ENCODE measurements around the gene TSHZ2. TPM values are rescaled to one million over a fixed set of nuclear protein-coding genes. Genes with fewer than 3 reads are reported as not detected.

The TSHZ2 gene
- total and polyA plus RNA-seq, 2 of the 4 experiments (the other 2 are of a cell fraction) = under 0.01 to 0.02 TPM

DNA sequence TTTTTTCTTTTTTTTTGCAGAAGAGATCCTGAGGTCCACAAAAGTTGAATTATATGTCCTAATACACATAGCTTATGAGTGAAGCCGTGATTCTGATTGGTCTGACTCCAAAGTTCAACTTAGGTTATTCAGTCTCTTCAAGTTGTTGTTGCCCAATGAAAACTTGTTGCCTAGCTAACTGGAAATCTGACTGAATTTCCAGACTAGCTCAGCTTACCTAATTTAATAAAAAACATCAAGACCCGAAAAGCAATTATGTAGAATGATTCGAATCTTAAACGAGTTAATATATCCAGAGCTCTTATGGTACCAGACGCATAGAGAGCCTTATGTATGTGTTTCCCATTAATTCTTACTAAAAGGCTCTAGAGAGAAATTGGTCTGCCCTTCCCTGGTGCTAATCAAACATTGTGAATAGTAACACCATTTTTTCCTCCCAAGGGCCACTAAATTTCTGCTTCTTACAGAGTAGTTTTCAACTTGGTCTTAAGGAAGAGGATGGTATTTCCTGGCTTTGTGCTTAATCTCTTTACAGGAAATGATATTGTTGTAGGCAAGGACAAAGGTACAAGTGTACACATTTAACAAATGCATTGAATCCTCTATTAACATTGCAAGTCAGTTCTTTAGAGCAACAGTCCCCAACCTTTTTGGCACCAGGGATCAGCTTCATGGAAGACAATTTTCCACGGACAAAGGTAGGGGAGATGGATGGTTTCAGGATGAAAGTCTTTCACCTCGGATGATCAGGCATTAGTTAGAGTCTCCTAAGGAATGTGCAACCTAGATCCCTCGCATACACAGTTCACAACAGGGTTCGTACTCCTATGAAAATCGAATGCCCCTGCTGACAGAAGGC, 107.9 kb downstream of the TSHZ2 start:
- no CpG with 5 or more reads among the region's 10 CpGs for WGBS, 2 experiments (ENCODE audit: extremely low coverage in 2 of 2, insufficient read length in 1 of 2)
- no peak overlapping the region for H4K5ac ChIP-seq (ENCODE audit: low read depth, low read length)
- no peaks in the 10 kb centered on the region for H3K4me1 ChIP-seq (ENCODE audit: control insufficient read depth, insufficient read depth, low read length)
- no peak overlapping the region for H2BK15ac ChIP-seq (ENCODE audit: low read depth, low read length)
- no peak for TF ChIP-seq MAZ (IDR thresholded peaks at IDR 0.05; ENCODE audit: borderline replicate concordance, low read depth, low read length)
- no peak for TF ChIP-seq BHLHE40 (IDR thresholded peaks at IDR 0.05; ENCODE audit: low read depth, low read length)
- TF ChIP-seq, protein P1, sequence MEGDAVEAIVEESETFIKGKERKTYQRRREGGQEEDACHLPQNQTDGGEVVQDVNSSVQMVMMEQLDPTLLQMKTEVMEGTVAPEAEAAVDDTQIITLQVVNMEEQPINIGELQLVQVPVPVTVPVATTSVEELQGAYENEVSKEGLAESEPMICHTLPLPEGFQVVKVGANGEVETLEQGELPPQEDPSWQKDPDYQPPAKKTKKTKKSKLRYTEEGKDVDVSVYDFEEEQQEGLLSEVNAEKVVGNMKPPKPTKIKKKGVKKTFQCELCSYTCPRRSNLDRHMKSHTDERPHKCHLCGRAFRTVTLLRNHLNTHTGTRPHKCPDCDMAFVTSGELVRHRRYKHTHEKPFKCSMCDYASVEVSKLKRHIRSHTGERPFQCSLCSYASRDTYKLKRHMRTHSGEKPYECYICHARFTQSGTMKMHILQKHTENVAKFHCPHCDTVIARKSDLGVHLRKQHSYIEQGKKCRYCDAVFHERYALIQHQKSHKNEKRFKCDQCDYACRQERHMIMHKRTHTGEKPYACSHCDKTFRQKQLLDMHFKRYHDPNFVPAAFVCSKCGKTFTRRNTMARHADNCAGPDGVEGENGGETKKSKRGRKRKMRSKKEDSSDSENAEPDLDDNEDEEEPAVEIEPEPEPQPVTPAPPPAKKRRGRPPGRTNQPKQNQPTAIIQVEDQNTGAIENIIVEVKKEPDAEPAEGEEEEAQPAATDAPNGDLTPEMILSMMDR (conservative IDR thresholded peaks at IDR 0.05; ENCODE audit: low read depth, low read length) = no peak
- TF ChIP-seq NFE2L2 (IDR thresholded peaks at IDR 0.05; ENCODE audit: low read depth, low read length) = no peak
- no peak for TF ChIP-seq CHD1 (IDR thresholded peaks at IDR 0.05; ENCODE audit: low read depth, low read length)
- TF ChIP-seq MAFK (IDR thresholded peaks at IDR 0.05; ENCODE audit: low read depth, low read length) = no peak
- no peak for TF ChIP-seq POLR2A (IDR thresholded peaks at IDR 0.05; ENCODE audit: low read depth, low read length)
- no peak for TF ChIP-seq SMC3 (IDR thresholded peaks at IDR 0.05; ENCODE audit: low read depth, low read length)
- TF ChIP-seq, protein P2, sequence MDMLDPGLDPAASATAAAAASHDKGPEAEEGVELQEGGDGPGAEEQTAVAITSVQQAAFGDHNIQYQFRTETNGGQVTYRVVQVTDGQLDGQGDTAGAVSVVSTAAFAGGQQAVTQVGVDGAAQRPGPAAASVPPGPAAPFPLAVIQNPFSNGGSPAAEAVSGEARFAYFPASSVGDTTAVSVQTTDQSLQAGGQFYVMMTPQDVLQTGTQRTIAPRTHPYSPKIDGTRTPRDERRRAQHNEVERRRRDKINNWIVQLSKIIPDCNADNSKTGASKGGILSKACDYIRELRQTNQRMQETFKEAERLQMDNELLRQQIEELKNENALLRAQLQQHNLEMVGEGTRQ (IDR thresholded peaks at IDR 0.05; ENCODE audit: low read depth, low read length) = no peak
- no peak for TF ChIP-seq FOS (IDR thresholded peaks at IDR 0.05; ENCODE audit: low read depth, low read length)
- H3K27me3 ChIP-seq (ENCODE audit: control insufficient read depth, insufficient read depth, low read length) = no peaks in the 10 kb centered on the region
- H4K20me1 ChIP-seq (ENCODE audit: insufficient read depth, low read length) = no peaks in the 10 kb centered on the region
- H3K9me3 ChIP-seq (ENCODE audit: control insufficient read depth, insufficient read depth, low read length) = no peaks in the 10 kb centered on the region
- H2AK9ac ChIP-seq (replicated peaks; ENCODE audit: low read depth, low read length, poor library complexity) = no peak overlapping the region
- no peak overlapping the region for H3K4me3 ChIP-seq (ENCODE audit: insufficient read depth, low read depth, low read length)
- ChIA-PET POLR2A (ENCODE audit: unreplicated experiment) (no interaction called here), CTCF (no interaction called here)
- peak overlapping the region; percentile 10; the same call in 1 of the 2 replicates for H2AK5ac ChIP-seq (ENCODE audit: low read depth, low read length)
- no peak overlapping the region for H4K8ac ChIP-seq (ENCODE audit: low read depth in 2 of 2, low read length in 2 of 2)
- no peak overlapping the region for H3K4me2 ChIP-seq (ENCODE audit: low read depth, low read length)
- in situ Hi-C loops (cut with MboI; ENCODE audit: low sequenced_read_pairs) = no loop called here
- H3K56ac ChIP-seq (ENCODE audit: extremely low read depth, insufficient read depth, low read length) = no peak overlapping the region
- no peak overlapping the region for H3K14ac ChIP-seq (replicated peaks; ENCODE audit: low read depth, low read length)
- intact Hi-C loops (cut with micrococcal nuclease) = no loop called here
- no peak overlapping the region for H3K18ac ChIP-seq (ENCODE audit: low read depth, low read length)
- no peak overlapping the region for H2BK120ac ChIP-seq (ENCODE audit: low read depth, low read length)
- H2BK20ac ChIP-seq (ENCODE audit: low read depth, low read length) = no peak overlapping the region
- no TSS peak for BruUV-seq (replicated peaks)
- H3K27ac ChIP-seq (ENCODE audit: insufficient read depth, low read length) = no peak overlapping the region
- H3K36me3 ChIP-seq (ENCODE audit: control insufficient read depth, insufficient read depth, low read length) = no peaks in the 10 kb centered on the region
- no peak for DNase-seq
- no peak overlapping the region for H3K23ac ChIP-seq (ENCODE audit: low read depth, low read length)
- H3K79me1 ChIP-seq (ENCODE audit: low read depth in 1 of 2, low read length in 2 of 2) = no peaks in the 10 kb centered on the region
- no peak overlapping the region for H2AFZ ChIP-seq (replicated peaks; ENCODE audit: low read length, poor library complexity)
- dilution Hi-C loops (cut with HindIII; ENCODE audit: low sequenced_read_pairs, unreplicated experiment) = no loop called here
- no peaks in the 10 kb centered on the region; the same call in 1 of the 2 replicates for H3K9me1 ChIP-seq (ENCODE audit: insufficient read depth, low read length)
- H2BK5ac ChIP-seq (ENCODE audit: low read depth, low read length, poor library complexity, severe bottlenecking) = no peak overlapping the region
- no peak overlapping the region for H3K9ac ChIP-seq (ENCODE audit: low read depth, low read length)
- H3K4ac ChIP-seq (ENCODE audit: low read depth, low read length) = no peak overlapping the region
- H4K91ac ChIP-seq (ENCODE audit: insufficient read depth, low read depth, low read length) = no peak overlapping the region
- ATAC-seq (ENCODE audit: low read depth) = no peak

All from IMR-90 (cell line).